Forelimb muscle (tissue), 1 donor: Measurements from ENCODE around the gene MTPN. TPM values are rescaled to one million over a fixed set of nuclear protein-coding genes. Genes with fewer than 3 reads are reported as not detected.

Experiments
- DNase-seq: peaks from one replicate; pipeline ENCODE4 v3.0.0-alpha.2; 2013; ENCODE audit warnings: low read depth
- polyA plus RNA-seq: library from polyadenylated mRNA; unstranded; fragments of 120-200 nt; gene quantifications from one replicate; pipeline ENCODE4 v1.2.1, GENCODE V29; 2013; ENCODE audit not compliant: insufficient read length

The MTPN gene
- polyA plus RNA-seq, 1 donor, result 91.8 TPM

- no peak for DNase-seq
Observed at GRCh38 chr7:135928136-135928535, 49.0 kb downstream of the MTPN start.

GRCh38 chr7:135925210-135925609, 51.9 kb downstream of the MTPN start:
- no peak for DNase-seq

- no peak for DNase-seq
Observed at GRCh38 chr7:135924302-135924701, 52.9 kb downstream of the MTPN start.

GRCh38 chr7:135922263-135922662, 54.9 kb downstream of the MTPN start:
- DNase-seq, result no peak

GRCh38 chr7:135920478-135920877, 56.7 kb downstream of the MTPN start:
- DNase-seq, result no peak

- no peak for DNase-seq
Observed at GRCh38 chr7:135919071-135919841, 57.9 kb downstream of the MTPN start.

GRCh38 chr7:135918134-135918533, 59.0 kb downstream of the MTPN start:
- DNase-seq, result no peak

- no peak for DNase-seq
Observed at GRCh38 chr7:135917721-135918120, 59.4 kb downstream of the MTPN start.

GRCh38 chr7:135914346-135914745, 62.8 kb downstream of the MTPN start:
- no peak for DNase-seq

GRCh38 chr7:135913404-135913803, 63.8 kb downstream of the MTPN start:
- DNase-seq, result no peak

- DNase-seq, result peak; percentile 54
Observed at GRCh38 chr7:135911099-135911498, 66.1 kb downstream of the MTPN start.

GRCh38 chr7:135910393-135911036, 66.6 kb downstream of the MTPN start:
- DNase-seq, result no peak

- no peak for DNase-seq
Observed at GRCh38 chr7:135905858-135906257, 71.3 kb downstream of the MTPN start.

- DNase-seq, result no peak
Observed at GRCh38 chr7:135905355-135905754, 71.8 kb downstream of the MTPN start.

- no peak for DNase-seq
Observed at GRCh38 chr7:135904282-135904681, 72.9 kb downstream of the MTPN start.

GRCh38 chr7:135901585-135902540, 75.3 kb downstream of the MTPN start:
- DNase-seq, result no peak

- no peak for DNase-seq
Observed at GRCh38 chr7:135900065-135900546, 77.1 kb downstream of the MTPN start.

GRCh38 chr7:135899458-135900064, 77.6 kb downstream of the MTPN start:
- DNase-seq, result no peak

GRCh38 chr7:135898226-135898625, 78.9 kb downstream of the MTPN start:
- DNase-seq, result no peak

GRCh38 chr7:135894816-135895215, 82.3 kb downstream of the MTPN start:
- no peak for DNase-seq

- no peak for DNase-seq
Observed at GRCh38 chr7:135889823-135890222, 87.3 kb downstream of the MTPN start.

GRCh38 chr7:135888740-135889139, 88.4 kb downstream of the MTPN start:
- DNase-seq, result no peak
